Measurements from ENCODE around the gene PRDX1.
A peak's percentile ranks its signal among the peaks of the same experiment; 100 is the strongest.

The PRDX1 gene

DNA sequence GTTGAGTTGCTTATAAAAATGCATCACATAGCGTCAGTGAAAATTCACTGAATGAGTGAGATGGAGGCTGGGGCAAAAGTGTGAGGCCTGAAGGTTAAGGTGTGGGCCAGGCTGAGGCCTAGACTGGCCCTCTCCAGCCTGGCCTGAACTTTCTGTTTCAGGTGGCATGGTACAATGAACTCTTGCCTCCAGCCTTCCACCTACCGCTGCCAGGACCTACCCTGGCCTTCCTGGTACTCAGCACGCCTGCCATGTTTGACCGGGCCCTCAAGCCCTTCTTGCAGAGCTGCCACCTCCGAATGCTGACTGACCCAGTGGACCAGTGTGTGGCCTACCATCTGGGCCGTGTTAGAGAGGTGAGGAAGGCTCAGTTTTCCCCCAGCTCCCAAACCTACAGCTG is 14.5 kb downstream of the PRDX1 start:
- TF ChIP-seq, protein P1, sequence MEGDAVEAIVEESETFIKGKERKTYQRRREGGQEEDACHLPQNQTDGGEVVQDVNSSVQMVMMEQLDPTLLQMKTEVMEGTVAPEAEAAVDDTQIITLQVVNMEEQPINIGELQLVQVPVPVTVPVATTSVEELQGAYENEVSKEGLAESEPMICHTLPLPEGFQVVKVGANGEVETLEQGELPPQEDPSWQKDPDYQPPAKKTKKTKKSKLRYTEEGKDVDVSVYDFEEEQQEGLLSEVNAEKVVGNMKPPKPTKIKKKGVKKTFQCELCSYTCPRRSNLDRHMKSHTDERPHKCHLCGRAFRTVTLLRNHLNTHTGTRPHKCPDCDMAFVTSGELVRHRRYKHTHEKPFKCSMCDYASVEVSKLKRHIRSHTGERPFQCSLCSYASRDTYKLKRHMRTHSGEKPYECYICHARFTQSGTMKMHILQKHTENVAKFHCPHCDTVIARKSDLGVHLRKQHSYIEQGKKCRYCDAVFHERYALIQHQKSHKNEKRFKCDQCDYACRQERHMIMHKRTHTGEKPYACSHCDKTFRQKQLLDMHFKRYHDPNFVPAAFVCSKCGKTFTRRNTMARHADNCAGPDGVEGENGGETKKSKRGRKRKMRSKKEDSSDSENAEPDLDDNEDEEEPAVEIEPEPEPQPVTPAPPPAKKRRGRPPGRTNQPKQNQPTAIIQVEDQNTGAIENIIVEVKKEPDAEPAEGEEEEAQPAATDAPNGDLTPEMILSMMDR (conservative IDR thresholded peaks at IDR 0.05): no peak
- no peak overlapping the region for H3K27ac ChIP-seq

DNA sequence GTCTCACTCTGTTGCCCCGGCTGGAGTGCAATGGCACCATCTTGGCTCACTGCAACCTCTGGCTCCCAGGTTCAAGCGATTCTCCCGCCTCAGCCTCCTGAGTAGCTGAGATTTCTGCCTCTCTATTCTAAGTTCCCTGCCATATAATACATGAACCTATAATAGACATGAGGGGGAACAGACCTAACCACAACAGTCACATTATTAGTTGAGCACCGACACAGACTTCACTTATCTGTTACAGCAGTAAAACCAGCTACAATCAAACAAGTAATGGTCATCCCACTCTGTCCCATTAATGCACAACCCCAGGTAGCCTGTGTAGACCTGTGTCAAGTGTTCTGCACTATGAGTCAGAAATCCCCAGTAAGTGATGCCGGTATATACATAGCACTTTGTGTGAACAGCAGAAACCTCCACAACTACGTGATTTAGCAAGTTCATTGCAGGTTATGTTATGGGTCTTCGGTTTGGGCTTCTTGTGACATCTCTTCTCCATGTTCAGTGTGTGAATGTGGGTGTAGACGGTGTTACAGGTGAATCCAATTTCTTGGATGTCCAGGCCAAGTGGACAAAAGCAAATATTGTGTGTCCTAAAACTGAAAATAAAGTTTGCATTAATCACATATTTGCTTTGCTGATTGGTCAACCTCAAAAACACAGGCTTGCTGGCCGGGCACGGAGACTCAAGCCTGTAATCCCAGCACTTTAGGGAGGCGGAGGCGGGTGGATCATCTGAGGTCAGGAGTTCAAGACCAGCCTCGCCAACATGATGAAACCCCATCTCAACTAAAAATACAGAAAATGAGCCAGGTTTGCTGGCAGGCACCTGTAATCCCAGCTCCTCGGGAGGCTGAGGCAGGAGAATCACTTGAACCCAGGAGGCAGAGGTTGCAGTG is 18.0 kb downstream of the PRDX1 start:
- no peak overlapping the region for H3K27ac ChIP-seq
- TF ChIP-seq, protein P1 (conservative IDR thresholded peaks at IDR 0.05): no peak

DNA sequence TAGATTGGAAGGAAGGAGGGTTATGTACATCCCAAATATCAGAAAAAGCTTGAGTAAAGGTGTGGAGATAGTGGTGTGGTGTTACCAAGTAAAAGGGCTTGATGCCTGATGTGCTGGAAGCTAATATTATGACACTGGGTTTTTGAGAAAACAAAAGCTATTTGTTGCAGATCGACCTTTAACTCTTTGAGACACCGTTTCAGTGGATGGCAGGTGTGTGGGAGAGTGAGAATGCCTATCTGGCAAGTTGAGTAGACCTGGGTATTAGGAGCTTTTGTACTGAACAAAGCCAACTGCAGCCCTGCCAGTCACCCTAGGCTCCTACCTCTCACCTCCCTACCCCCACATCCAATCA is 20.2 kb downstream of the PRDX1 start:
- no peak overlapping the region; the same call in 1 of the 2 replicates for H3K27ac ChIP-seq
- TF ChIP-seq, protein P1 (conservative IDR thresholded peaks at IDR 0.05): no peak

DNA sequence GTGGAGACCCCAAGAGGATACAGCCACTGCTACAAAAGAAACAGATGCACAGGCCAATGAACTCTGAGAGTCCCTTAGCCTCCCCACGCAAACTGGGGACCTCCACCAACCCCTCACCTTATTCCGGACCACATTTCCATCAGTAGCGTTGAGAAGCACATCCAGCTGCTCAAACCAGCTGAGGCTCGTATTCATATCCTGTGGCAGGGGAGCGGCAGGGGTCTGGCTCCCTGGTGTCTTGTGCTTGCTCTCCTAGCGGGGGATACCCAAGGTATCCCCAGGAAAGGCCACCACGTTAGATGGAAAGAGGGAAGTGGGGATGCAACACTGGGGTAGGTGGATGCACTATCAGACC is 22.3 kb downstream of the PRDX1 start:
- H3K27ac ChIP-seq: peak overlapping the region; percentile 69; the same call in 1 of the 2 replicates
- TF ChIP-seq, protein P1 (conservative IDR thresholded peaks at IDR 0.05): no peak

DNA sequence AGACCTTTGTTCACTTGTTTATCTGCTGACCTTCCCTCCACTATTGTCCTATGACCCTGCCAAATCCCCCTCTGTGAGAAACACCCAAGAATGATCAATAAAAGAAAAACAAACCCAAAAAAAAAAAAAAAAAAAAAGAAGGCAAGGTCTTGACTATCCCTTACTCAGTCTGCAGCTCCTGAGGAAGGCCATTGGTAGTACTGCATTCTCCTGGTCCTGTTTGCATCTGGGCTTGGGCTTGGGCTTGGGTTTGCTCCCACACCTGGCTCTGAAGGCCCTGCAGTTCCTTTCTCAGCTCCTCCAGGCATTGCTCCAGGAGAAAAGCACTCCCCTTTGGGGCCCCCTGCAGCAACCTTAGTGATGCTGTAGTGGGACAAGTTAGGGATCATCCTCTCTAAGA is 23.4 kb downstream of the PRDX1 start:
- no peak overlapping the region for H3K27ac ChIP-seq
- TF ChIP-seq, protein P1 (conservative IDR thresholded peaks at IDR 0.05): no peak

DNA sequence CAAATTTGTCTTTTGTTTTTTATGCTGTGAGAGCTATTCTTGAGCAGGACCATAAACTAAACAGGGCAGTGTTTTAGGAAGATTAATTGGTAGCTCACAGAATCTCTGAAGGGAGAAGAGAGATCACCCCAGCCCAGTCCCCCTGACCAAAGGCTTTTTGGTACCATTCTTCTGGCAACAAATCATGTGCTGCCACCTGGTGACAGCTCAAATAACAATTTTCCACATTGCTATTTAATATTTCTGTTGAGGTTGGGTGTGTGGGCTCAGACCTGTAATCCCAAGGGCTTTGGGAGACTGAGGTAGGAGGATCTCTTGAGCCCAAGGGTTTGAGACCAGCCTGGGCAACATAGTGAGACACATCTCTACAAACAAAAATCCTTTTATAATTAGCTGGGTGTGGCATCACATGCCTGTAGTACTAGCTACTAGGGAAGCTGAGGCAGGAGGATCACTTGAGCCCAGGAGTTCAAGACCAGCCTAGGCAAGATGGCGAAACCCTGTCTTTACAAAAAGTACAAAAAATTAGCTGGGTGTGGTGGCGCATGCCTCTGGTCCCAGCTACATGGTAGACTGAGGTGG is 28.5 kb downstream of the PRDX1 start:
- peak overlapping the region; percentile 28; the same call in 1 of the 2 replicates for H3K27ac ChIP-seq
- TF ChIP-seq, protein P1 (conservative IDR thresholded peaks at IDR 0.05): peak; percentile 84

DNA sequence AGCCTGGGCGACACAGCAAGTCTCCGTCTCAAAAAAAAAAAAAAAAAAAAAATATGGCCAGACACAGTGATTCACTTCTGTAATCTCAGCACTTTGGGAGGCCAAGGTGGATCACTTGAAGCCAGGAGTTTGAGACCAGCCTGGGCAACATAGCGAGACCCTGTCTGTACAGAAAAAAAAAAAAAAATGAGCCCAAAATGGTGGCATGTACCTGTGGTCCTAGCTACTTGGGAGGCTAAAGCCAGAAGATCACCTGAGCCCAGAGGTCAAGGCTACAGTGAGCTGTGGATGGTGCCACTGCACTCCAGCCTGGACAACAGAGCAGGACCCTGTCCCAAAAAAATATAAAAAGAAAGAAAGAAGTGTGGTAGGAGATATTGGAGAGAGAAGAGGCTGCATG is 29.0 kb downstream of the PRDX1 start:
- TF ChIP-seq, protein P1 (conservative IDR thresholded peaks at IDR 0.05): no peak
- peak overlapping the region; percentile 28; the same call in 1 of the 2 replicates for H3K27ac ChIP-seq
